SK-N-SH treated with all-trans-retinoic acid at 6 μM for 48 hours (cell line): Measurements from ENCODE around the gene LCTL.

ENCODE experiments used
- ATAC-seq: fragments of 200-7000 bp; cut with Tn5 transposase; 3 replicates; pipeline ENCODE4 v1.9.1; 2020; ENCODE audit warnings: mild to moderate bottlenecking, moderate library complexity
- ESRRG ChIP-seq: fragments of 250-450 bp; sonication (Bioruptor Pico); IDR thresholded peaks from 2 replicates; pipeline ENCODE4 v1.6.1; 2021; ENCODE audit warnings: mild to moderate bottlenecking
- PATZ1 ChIP-seq: fragments of 250-450 bp; sonication (Bioruptor Pico); IDR thresholded peaks from 2 replicates; pipeline ENCODE4 v1.8.0; 2020; ENCODE audit warnings: mild to moderate bottlenecking, moderate library complexity, borderline replicate concordance

Gene LCTL

GRCh38 chr15:66498501-66499386 is 67.1 kb downstream of the LCTL start:
- 0 out of 3 replicates have a peak, but pooled peaks have one; percentile 5 for ATAC-seq
- TF ChIP-seq ESRRG (CRISPR knock-in tag) = 0 out of 2 replicates have a peak, but pooled peaks have one; percentile 10
- no peak for TF ChIP-seq PATZ1 (CRISPR knock-in tag)
